ENCODE measurements around the gene FKBP3.

GRCh38 chr14:45150386-45150890 is 16.2 kb upstream of the FKBP3 start:
- TF ChIP-seq CTCF (conservative IDR thresholded peaks at IDR 0.05; ENCODE audit: low read length) (no peak), EZH2phosphoT487 (IDR thresholded peaks at IDR 0.05; ENCODE audit: borderline replicate concordance, low read depth, low read length) (no peak)

All from OCI-LY7 (cell line).